Body of pancreas (tissue), 4 donors: ENCODE data around the gene BTG4.

ENCODE experiments used
- POLR2A ChIP-seq, 3 donors: fragments of 450-650 bp; IDR thresholded peaks; one replicate each; pipeline ENCODE4 v1.6.1; 2016; ENCODE audit warnings: antibody characterized with exemption in 3 of 3, mild to moderate bottlenecking in 2 of 3
- TF ChIP-seq, protein P1 (sequence below), 7 experiments: fragments of 450-650 bp in 4 of 7; fragments of 200-600 bp in 3 of 7; sonication (generic) in 3 of 7; IDR thresholded peaks; one replicate each; pipeline ENCODE4 v1.5.1; 2016 to 2019; ENCODE audit warnings: antibody characterized with exemption in 7 of 7

DNA sequence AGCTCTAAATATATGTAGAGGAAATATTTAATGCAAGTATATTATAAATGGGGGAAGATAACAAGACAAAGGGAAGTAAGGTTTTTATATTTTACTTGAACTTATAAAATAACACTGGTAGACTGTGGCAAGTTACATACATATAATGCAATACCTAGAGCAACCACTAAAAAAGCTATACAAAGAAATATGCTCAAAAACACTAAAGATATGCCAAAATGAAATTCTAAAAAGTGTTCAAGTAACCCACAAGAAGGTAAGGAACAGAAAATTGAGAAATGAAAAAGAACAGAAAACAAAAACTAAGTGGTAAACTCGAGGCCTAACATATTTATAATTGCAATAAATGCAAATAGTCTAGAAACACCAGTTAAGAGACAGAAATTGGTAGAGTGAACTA lies 32.5 kb downstream of the BTG4 start:
- TF ChIP-seq, protein P1, sequence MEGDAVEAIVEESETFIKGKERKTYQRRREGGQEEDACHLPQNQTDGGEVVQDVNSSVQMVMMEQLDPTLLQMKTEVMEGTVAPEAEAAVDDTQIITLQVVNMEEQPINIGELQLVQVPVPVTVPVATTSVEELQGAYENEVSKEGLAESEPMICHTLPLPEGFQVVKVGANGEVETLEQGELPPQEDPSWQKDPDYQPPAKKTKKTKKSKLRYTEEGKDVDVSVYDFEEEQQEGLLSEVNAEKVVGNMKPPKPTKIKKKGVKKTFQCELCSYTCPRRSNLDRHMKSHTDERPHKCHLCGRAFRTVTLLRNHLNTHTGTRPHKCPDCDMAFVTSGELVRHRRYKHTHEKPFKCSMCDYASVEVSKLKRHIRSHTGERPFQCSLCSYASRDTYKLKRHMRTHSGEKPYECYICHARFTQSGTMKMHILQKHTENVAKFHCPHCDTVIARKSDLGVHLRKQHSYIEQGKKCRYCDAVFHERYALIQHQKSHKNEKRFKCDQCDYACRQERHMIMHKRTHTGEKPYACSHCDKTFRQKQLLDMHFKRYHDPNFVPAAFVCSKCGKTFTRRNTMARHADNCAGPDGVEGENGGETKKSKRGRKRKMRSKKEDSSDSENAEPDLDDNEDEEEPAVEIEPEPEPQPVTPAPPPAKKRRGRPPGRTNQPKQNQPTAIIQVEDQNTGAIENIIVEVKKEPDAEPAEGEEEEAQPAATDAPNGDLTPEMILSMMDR (IDR thresholded peaks at IDR 0.05) = peak in 1 of 7 experiments; percentile 23
- TF ChIP-seq POLR2A (IDR thresholded peaks at IDR 0.05) = no peak
